Measurements from ENCODE around the gene HLA-B.

HLA-B gene

GRCh38 chr6:31351401-31352309 is 5.3 kb downstream of the HLA-B start:
- DNase-seq: no peak

DNA sequence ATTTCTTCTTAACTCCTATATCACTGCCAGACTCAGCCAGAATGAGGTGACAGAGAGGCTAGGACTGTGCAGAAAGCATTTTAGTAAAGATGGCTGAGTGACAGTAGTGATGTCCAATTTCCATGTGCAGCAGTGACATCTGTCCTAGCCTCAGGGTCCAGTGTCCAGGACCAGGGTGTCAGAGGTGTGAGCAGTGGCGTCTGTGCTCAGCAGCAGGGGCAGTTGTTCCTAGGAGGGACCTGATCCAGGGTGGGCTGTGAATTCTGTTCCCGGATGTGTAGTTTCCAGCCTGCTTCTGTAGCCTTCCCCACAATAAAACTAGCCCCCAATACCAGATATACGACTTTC is 6.0 kb downstream of the HLA-B start:
- DNase-seq: no peak

GRCh38 chr6:31350196-31351032 is 6.6 kb downstream of the HLA-B start:
- peak; percentile 94 to 95 for DNase-seq

GRCh38 chr6:31349301-31349700 is 7.7 kb downstream of the HLA-B start:
- no peak for DNase-seq

DNA sequence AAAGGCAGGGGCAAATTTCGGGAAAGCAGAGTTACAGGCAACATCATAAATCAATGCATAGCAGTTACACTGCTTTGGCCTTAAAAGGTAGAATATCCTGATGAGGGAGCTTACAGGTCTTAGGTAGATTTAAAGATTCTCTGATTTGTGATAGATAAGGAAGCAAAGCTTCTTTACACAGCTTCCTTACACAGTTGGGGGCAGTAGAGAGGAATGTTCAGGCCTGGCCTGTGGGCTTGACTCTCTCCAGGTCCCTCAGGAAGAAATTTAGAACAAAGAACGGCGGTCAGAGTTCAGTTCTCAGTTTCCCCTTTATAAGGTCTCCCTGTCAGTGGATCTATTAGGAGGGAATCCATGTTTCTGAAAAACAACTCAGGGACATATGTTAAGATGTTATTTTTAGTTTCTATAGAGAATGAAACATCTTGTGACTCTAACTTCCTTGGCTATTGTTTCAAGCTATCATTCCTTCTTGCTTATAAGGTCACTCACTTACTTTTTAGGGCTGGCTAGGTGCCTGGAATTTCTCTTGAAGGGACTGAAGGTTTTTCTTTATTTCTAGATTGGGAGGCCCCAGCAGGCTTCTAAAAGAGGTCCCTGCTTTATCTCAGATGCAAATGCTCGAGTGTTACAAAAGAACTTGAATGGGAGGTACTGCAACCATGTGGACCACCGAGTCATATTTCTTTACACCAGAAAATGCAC is 11.8 kb downstream of the HLA-B start:
- DNase-seq: no peak

GRCh38 chr6:31340228-31340627 is 16.8 kb downstream of the HLA-B start:
- no peak for DNase-seq

GRCh38 chr6:31339210-31339609 is 17.8 kb downstream of the HLA-B start:
- DNase-seq: no peak

DNA sequence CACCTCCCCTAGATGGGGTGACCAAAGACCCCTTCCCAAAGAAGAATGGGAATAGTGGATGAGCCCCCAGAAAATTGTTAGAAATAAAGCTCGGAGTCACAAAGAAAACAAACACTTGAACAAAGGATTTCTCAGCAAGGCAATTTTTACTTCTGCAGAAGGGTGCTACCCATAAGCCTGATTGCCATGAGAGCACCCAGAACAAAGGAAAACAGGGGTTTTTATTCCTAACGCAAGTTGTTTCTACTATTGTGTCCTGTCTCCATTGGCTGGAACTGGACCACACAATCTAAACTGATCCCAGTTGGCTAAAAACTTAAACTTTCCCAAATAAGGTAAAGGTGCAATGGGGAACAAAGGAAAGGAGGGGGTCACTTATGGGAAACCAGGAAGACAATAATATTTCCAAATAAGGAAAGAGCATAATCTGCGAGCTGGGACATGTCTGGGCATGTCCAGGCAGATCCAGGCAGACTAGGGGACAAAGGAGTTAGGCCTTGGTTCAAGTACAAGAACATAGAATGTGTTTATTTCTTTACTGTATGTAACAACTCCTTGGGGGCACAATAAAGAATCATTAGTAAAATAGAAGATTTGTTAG is 20.0 kb downstream of the HLA-B start:
- no peak for DNase-seq

DNA sequence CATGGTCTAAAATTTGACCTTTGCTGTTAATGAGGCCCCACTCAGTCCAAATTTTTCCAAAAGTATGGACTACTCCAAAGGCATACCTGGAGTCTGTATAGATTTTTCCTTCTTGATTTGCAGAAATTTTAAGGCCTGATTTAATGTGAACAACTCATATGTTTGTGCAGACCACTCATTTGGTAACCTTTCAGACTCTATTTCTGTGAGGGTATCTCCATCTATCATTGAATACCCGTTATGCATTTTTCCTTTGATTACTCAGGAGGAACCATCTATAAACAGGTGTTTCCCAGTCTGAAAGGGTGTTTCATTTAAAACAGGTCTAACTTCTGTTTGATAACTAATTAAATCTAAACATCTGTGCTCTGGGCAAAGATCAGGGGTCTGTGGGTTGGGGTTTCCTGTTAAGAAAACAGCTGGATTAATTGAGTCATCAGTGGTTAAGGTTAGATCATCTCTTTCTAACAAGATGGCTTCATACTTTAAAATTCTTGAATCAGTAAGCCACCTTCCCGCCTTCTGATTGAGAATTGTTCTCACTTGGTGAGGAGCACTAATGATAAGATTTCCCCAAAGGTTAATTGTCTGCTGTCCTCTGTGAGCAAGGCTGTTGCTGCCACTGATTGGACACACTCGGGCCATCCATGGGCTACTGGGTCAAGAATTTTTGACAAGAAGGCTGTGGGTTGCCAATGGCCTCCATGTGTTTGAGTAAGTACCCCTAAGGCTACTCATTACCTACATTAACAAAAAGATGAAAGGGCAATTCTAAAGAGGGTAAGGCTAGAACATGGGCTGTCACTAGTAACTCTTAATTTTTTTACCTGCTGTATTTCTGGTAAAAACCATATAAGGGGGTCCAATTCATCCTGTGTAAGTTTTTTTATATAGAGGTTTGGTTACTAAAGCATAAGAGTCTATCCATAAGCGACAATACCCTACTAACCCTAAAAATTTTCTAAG is 24.1 kb downstream of the HLA-B start:
- DNase-seq: no peak

DNA sequence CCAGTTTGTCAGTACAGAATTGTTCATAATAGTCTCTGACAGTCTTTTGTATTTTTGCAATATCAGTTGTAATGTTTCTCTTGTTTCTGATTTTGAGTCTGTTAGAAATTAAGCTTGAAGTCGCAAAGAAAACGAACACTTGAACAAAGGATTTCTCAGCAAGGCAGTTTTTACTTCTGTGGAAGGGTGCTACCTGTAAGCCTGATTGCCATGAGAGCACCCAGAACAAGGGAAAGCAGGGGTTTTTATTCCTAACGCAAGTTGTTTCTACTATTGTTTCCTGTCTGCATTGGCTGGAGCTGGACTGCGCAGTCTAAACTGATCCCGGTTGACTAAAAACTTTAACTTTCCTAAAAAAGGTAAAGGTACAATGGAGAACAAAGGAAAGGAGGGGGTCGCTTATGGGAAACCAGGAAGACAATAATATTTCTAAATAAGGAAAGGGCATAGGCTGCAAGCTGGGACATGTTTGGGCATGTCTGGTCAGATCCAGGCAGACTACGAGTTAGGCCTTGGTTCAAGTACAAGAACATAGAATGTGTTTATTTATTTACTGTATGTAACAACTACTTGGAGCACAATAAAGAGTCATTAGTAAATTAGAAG is 28.5 kb downstream of the HLA-B start:
- no peak for DNase-seq

DNA sequence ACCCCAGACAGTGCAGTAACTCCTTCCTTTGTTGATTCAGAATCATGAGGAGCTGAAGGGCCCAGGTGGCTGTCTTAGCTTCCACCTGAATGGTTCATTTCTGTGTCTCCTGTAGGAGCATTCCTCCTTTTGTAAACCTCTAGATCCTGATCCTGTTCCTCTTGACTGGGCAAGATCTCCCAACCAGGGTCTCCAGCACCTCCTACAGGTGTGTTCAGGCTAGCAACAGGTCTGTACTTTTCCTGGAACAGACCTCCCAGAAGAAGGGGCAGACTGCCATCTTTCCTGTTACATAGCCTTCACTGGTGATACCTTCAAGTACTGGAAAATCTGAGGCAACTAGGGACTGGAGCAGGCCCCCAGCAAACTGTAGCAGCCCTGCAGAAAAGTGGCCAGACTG is 35.2 kb downstream of the HLA-B start:
- DNase-seq: no peak

DNA sequence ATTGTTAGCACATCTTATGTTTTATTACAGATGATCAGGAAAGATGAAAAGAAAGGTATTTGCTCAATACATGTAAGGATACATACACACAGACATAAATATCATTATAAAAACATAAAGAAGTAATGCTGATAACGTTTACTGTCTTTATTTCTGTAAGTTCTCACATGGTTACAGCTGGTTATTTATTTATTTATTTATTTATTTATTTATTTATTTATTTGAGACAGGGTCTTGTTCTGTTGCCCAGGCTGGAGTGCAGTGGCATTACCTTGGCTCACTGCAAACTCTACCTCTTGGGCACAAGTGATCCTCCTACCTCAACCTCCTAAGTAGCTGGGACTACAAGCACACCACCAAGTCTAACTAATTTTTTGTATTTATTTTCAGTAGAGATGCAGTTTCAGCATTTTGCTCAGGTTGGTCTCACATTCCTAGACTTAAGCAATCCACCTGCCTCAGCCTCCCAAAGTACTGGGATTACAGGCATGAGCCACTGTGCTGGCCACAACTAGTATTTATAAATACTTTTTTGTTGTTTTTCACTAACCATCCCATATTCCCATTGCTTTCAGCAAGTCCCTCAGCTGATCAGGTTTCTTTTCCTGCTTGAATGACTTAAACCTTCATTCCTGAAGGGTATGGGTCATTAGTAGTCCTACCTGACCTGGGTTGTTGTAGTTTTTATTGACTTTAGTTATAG is 35.8 kb downstream of the HLA-B start:
- DNase-seq: no peak

GRCh38 chr6:31317036-31317435 is 39.9 kb downstream of the HLA-B start:
- DNase-seq: no peak

DNA sequence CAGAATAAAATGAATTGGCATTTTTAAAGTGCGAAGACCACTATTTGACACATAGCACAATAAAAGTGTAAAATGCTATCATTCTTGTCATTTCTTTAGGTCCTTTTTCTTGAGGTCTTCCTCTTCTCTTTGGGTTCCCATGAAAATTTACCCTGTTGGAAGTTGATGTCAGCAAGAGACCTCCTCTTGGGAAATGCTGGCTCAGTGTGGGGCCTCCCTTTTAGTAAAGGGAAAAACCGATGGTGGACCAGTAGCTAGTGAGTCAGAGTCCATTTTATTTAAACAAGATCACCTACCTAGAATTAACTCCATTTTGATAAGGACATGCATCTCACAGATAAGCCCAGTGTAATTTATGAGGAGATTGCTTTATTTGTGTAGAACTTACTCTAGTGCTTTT is 47.3 kb downstream of the HLA-B start:
- no peak for DNase-seq

GRCh38 chr6:31308845-31309175 is 48.2 kb downstream of the HLA-B start:
- DNase-seq: no peak

GRCh38 chr6:31308050-31308844 is 48.7 kb downstream of the HLA-B start:
- DNase-seq: peak; percentile 89 to 94

- DNase-seq: peak in 1 of 2 experiments; percentile 54
Measured at GRCh38 chr6:31307669-31308049, 49.3 kb downstream of the HLA-B start.

DNA sequence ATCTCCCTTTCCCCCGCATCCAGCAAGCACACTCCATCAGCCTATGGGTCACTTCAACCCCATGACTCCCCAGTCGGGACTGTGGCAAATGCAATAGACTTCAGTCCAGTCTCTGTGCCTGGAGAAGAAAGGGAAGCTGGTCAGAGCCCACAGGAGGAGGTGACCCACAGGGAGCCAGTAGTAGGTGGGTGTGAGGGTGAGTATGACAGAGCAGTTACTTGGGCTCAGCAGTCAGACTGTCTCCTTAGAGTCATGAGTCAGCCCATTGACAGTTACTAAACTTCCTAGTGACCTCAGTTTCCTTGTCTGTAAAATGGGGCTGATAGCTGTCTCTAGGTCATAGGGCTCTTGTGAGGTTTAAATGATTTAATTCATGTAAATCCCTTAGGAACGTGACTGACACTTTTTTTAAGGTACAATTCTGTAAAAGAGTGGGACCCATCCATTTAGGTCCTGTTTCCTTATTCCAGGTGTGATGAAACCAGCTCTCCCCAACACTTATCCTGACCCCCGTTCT is 51.2 kb downstream of the HLA-B start:
- no peak for DNase-seq

DNA sequence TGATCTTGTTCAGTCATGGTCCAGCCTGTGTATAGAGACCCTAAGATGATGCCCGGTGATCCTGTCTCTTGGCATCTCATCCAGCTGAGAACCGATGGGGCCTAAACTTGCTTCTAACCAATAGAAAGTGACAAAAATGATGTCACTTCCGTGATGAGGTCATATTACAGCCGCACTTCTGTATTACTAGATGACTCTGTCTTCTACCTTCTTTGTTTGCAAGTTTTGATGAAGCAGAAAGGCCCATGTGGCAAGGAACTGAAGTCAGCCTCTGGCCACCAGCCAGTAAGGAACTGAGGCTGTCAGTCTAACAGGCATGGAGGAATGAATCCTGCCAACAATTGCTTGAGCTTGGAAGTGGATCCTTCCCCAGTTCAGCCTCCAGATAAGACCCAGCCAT is 52.3 kb downstream of the HLA-B start:
- DNase-seq: no peak

Data from NCI-H526 (cell line).